WI38 (cell line): ENCODE measurements around the gene E2F1.

Experiments used
- H3K4me3 ChIP-seq: 2 replicates; pipeline ENCODE4 v1.5.1; 2011; ENCODE audit warnings: low read depth, mild to moderate bottlenecking, control low read depth, low read length
- CTCF ChIP-seq: IDR thresholded peaks from 2 replicates; pipeline ENCODE4 v1.5.1; 2012; ENCODE audit warnings: low read depth, mild to moderate bottlenecking, control low read depth, low read length

E2F1 gene

GRCh38 chr20:33709905-33710541 lies 23.8 kb upstream of the E2F1 start:
- H3K4me3 ChIP-seq: no peak overlapping the region
- no peak for TF ChIP-seq CTCF

GRCh38 chr20:33709398-33709797 lies 23.2 kb upstream of the E2F1 start:
- no peak overlapping the region for H3K4me3 ChIP-seq
- no peak for TF ChIP-seq CTCF

GRCh38 chr20:33707668-33708067 lies 21.5 kb upstream of the E2F1 start:
- H3K4me3 ChIP-seq: no peak overlapping the region
- no peak for TF ChIP-seq CTCF

GRCh38 chr20:33704197-33704924 lies 18.2 kb upstream of the E2F1 start:
- H3K4me3 ChIP-seq: no peak overlapping the region

GRCh38 chr20:33703498-33704137 lies 17.4 kb upstream of the E2F1 start:
- no peak for TF ChIP-seq CTCF
- no peak overlapping the region for H3K4me3 ChIP-seq

More at GRCh38 chr20:33704197-33704924, 18.2 kb upstream of the E2F1 start:
- TF ChIP-seq CTCF: no peak

GRCh38 chr20:33702861-33703260 lies 16.7 kb upstream of the E2F1 start:
- TF ChIP-seq CTCF: no peak
- H3K4me3 ChIP-seq: no peak overlapping the region
